ENCODE results near the gene LRRC74A. TPM values are rescaled to one million over a fixed set of nuclear protein-coding genes. Genes with fewer than 3 reads are reported as not detected.

The LRRC74A gene
- total and polyA plus RNA-seq, 9 of the 15 experiments (the other 6 are each of a cell fraction or from before 2014, with no cell fraction given): not detected

DNA sequence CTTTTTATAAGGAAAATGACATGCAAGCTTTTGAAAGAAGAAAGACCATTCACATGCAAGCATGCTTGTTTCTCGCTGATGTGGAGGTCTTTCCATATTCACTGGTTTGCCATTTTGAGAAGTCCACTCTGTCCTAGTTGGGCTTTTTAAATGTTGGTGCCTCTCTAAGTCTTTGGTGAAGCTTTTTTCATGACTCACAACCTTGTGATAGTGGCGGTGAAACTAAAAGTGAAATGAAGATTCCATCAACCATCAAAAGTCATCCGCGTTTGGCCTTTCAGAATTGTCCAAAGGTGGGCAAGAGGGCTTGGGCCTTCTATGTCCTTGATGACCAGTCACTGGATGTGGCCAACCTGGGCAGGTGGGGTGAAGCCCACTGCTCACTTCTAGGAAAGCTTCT lies 4.3 kb downstream of the LRRC74A start:
- no peaks in the 10 kb centered on the region for H3K79me2 ChIP-seq (ENCODE audit: control insufficient read depth, insufficient read depth, low read length)
- H3K9ac ChIP-seq (ENCODE audit: insufficient read depth in 1 of 2, low read depth in 2 of 2, low read length in 2 of 2): no peak overlapping the region
- no peaks in the 10 kb centered on the region for H3K36me3 ChIP-seq (ENCODE audit: control insufficient read depth, insufficient read depth, low read length)
- FAIRE-seq (no peak), DNase-seq (ENCODE audit: extremely low read depth in 1 of 4, low spot score in 3 of 4) (no peak), ATAC-seq (no peak)
- ChIA-PET POLR2A (no interaction called here), CTCF (ENCODE audit: low intra/inter-chr PET ratio) (no interaction called here)
- in situ Hi-C loops (cut with MboI) (no loop called here), intact Hi-C loops (cut with micrococcal nuclease) (no loop called here)
- no peak overlapping the region for H3K4me3 ChIP-seq
- H2AFZ ChIP-seq (ENCODE audit: low read depth, low read length): no peak overlapping the region
- H3K9me3 ChIP-seq (replicated peaks; ENCODE audit: control insufficient read depth, insufficient read depth, low read depth, low read length): no peaks in the 10 kb centered on the region
- BruUV-seq (replicated peaks): no TSS peak
- no peaks in the 10 kb centered on the region for H3K4me1 ChIP-seq (replicated peaks in 1 of 2; ENCODE audit: control insufficient read depth in 2 of 2, insufficient read depth in 2 of 2, low read length in 2 of 2)
- H3K27me3 ChIP-seq (ENCODE audit: control insufficient read depth in 2 of 2, insufficient read depth in 2 of 2, low read length in 2 of 2): peaks cover 6 to 53% of the 10 kb centered on the region in 2 experiments; a peak in 4 of 5 replicates
- H3K4me2 ChIP-seq (ENCODE audit: insufficient read depth, low read length): no peak overlapping the region
- 6% methylated on average over 4 of the region's 4 CpGs for WGBS (ENCODE audit: insufficient coverage, low coverage, missing lambda C conversion rate)
- H3K9me1 ChIP-seq (ENCODE audit: control insufficient read depth, insufficient read depth, low read length): no peaks in the 10 kb centered on the region
- no peak overlapping the region for H3K27ac ChIP-seq (ENCODE audit: extremely low read depth, low read depth, low read length)
- H4K20me1 ChIP-seq (replicated peaks; ENCODE audit: control insufficient read depth, insufficient read depth, low read length): no peaks in the 10 kb centered on the region
- TF ChIP-seq ZNF124 (CRISPR knock-in tag; IDR thresholded peaks at IDR 0.05): no peak
- TF ChIP-seq, protein P1, sequence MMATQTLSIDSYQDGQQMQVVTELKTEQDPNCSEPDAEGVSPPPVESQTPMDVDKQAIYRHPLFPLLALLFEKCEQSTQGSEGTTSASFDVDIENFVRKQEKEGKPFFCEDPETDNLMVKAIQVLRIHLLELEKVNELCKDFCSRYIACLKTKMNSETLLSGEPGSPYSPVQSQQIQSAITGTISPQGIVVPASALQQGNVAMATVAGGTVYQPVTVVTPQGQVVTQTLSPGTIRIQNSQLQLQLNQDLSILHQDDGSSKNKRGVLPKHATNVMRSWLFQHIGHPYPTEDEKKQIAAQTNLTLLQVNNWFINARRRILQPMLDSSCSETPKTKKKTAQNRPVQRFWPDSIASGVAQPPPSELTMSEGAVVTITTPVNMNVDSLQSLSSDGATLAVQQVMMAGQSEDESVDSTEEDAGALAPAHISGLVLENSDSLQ (IDR thresholded peaks at IDR 0.05): no peak
- no peak for TF ChIP-seq ZNF644 (tag; IDR thresholded peaks at IDR 0.05; ENCODE audit: low read depth)
- no peak for TF ChIP-seq NFRKB (IDR thresholded peaks at IDR 0.05; ENCODE audit: low read depth)
- TF ChIP-seq ZNF778 (CRISPR knock-in tag; IDR thresholded peaks at IDR 0.05): no peak
- TF ChIP-seq, protein P2, sequence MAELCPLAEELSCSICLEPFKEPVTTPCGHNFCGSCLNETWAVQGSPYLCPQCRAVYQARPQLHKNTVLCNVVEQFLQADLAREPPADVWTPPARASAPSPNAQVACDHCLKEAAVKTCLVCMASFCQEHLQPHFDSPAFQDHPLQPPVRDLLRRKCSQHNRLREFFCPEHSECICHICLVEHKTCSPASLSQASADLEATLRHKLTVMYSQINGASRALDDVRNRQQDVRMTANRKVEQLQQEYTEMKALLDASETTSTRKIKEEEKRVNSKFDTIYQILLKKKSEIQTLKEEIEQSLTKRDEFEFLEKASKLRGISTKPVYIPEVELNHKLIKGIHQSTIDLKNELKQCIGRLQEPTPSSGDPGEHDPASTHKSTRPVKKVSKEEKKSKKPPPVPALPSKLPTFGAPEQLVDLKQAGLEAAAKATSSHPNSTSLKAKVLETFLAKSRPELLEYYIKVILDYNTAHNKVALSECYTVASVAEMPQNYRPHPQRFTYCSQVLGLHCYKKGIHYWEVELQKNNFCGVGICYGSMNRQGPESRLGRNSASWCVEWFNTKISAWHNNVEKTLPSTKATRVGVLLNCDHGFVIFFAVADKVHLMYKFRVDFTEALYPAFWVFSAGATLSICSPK (IDR thresholded peaks at IDR 0.05; ENCODE audit: borderline replicate concordance): no peak
- TF ChIP-seq OTX1 (CRISPR knock-in tag; IDR thresholded peaks at IDR 0.05): no peak
- TF ChIP-seq, protein P3, sequence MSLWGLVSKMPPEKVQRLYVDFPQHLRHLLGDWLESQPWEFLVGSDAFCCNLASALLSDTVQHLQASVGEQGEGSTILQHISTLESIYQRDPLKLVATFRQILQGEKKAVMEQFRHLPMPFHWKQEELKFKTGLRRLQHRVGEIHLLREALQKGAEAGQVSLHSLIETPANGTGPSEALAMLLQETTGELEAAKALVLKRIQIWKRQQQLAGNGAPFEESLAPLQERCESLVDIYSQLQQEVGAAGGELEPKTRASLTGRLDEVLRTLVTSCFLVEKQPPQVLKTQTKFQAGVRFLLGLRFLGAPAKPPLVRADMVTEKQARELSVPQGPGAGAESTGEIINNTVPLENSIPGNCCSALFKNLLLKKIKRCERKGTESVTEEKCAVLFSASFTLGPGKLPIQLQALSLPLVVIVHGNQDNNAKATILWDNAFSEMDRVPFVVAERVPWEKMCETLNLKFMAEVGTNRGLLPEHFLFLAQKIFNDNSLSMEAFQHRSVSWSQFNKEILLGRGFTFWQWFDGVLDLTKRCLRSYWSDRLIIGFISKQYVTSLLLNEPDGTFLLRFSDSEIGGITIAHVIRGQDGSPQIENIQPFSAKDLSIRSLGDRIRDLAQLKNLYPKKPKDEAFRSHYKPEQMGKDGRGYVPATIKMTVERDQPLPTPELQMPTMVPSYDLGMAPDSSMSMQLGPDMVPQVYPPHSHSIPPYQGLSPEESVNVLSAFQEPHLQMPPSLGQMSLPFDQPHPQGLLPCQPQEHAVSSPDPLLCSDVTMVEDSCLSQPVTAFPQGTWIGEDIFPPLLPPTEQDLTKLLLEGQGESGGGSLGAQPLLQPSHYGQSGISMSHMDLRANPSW (CRISPR knock-in tag; IDR thresholded peaks at IDR 0.05): no peak
- no peak for TF ChIP-seq ZNF165 (CRISPR knock-in tag; IDR thresholded peaks at IDR 0.05; ENCODE audit: borderline replicate concordance)
- TF ChIP-seq MCM5 (IDR thresholded peaks at IDR 0.05; ENCODE audit: low read depth): no peak
- no peak for TF ChIP-seq RBM14 (IDR thresholded peaks at IDR 0.05; ENCODE audit: borderline replicate concordance, insufficient read depth, low read depth, low read length)
- no peak for TF ChIP-seq JUNB (CRISPR knock-in tag; conservative IDR thresholded peaks at IDR 0.05)
- no peak for TF ChIP-seq SMARCA4 (IDR thresholded peaks at IDR 0.05)
- TF ChIP-seq MXI1 (IDR thresholded peaks at IDR 0.05; ENCODE audit: low read depth, low read length): no peak
- TF ChIP-seq E2F3 (CRISPR knock-in tag; IDR thresholded peaks at IDR 0.05): no peak
- TF ChIP-seq MYC (IDR thresholded peaks at IDR 0.05; ENCODE audit: low read depth, low read length): no peak
- no peak for TF ChIP-seq MYC (CRISPR knock-in tag; IDR thresholded peaks at IDR 0.05; ENCODE audit: borderline replicate concordance, low read depth)
- TF ChIP-seq NFIC (IDR thresholded peaks at IDR 0.05): no peak
- TF ChIP-seq, protein P4, sequence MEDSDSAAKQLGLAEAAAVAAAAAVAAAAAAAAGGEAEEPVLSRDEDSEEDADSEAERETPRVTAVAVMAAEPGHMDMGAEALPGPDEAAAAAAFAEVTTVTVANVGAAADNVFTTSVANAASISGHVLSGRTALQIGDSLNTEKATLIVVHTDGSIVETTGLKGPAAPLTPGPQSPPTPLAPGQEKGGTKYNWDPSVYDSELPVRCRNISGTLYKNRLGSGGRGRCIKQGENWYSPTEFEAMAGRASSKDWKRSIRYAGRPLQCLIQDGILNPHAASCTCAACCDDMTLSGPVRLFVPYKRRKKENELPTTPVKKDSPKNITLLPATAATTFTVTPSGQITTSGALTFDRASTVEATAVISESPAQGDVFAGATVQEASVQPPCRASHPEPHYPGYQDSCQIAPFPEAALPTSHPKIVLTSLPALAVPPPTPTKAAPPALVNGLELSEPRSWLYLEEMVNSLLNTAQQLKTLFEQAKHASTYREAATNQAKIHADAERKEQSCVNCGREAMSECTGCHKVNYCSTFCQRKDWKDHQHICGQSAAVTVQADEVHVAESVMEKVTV (CRISPR knock-in tag; IDR thresholded peaks at IDR 0.05): no peak

Measured in K562 (cell line).